Right ventricle myocardium inferior (tissue), 1 donor: Measurements from ENCODE around the gene IL31. TPM values are rescaled to one million over a fixed set of nuclear protein-coding genes. Genes with fewer than 3 reads are reported as not detected.
A peak's percentile ranks its signal among the peaks of the same experiment; 100 is the strongest.
"Not testable (repeated sequence)": the region's sequence is repeated elsewhere in the genome, so short reads cannot be mapped to it uniquely, and the experiment has no call there.

ENCODE experiments used
- ATAC-seq: fragments of 200-7000 bp; cut with Tn5 transposase; one replicate; pipeline ENCODE4 v1.9.1; 2020; ENCODE audit warnings: mild to moderate bottlenecking, moderate library complexity
- DNase-seq: peaks from one replicate; pipeline ENCODE4 v3.0.0; 2021; ENCODE audit errors: missing footprints
- intact Hi-C: fragments of 100-400 bp; cut with DNase I; formaldehyde crosslinking; loops from one replicate; pipeline ENCODE4 v1.11.0; 2022
- total RNA-seq: library from RNA; stranded (reverse); fragmentation: NEBNext Ultra II Directional; extraction: Animal tissue kit (Norgen Biotek cat#: 25700); gene quantifications from one replicate; pipeline ENCODE4 v1.2.1, GENCODE V29; 2021
- donor health status: DM: no; HTN: yes; CAD: no; lungs with severe emphysema.

IL31 gene
- total RNA-seq, 1 donor from 2014 or later, result not detected

GRCh38 chr12:122195405-122195804 lies 21.4 kb upstream of the IL31 start:
- ATAC-seq (no peak), DNase-seq (no peak)
- intact Hi-C loops, result no loop called here

GRCh38 chr12:122194804-122195203 lies 20.8 kb upstream of the IL31 start:
- no peak for ATAC-seq
- intact Hi-C loops, result no loop called here
- no peak for DNase-seq

GRCh38 chr12:122192441-122192840 lies 18.4 kb upstream of the IL31 start:
- no peak for DNase-seq
- intact Hi-C loops, result no loop called here
- no peak for ATAC-seq

GRCh38 chr12:122190842-122191668 lies 17.0 kb upstream of the IL31 start:
- ATAC-seq, result peak; percentile 70
- intact Hi-C loops, result no loop called here
- DNase-seq, result no peak

GRCh38 chr12:122189626-122190475 lies 15.8 kb upstream of the IL31 start:
- ATAC-seq, result no peak
- intact Hi-C loops, result loop anchor here (5.0 kb wide), 1 partner anchor 138 kb away; no protein-coding TSS in a partner anchor

GRCh38 chr12:122187466-122187865 lies 13.4 kb upstream of the IL31 start:
- no peak for DNase-seq
- ATAC-seq, result no peak
- intact Hi-C loops, result loop anchor here (5.0 kb wide), 1 partner anchor 135 kb away; no protein-coding TSS in a partner anchor

More at GRCh38 chr12:122189626-122190475, 15.8 kb upstream of the IL31 start:
- DNase-seq, result no peak

- intact Hi-C loops, result loop anchor here (5.0 kb wide), 1 partner anchor 133 kb away; no protein-coding TSS in a partner anchor
- DNase-seq (no peak), ATAC-seq (no peak)
These were observed 11.6 kb upstream of the IL31 start for GRCh38 chr12:122185494-122186082.

GRCh38 chr12:122185079-122185478 lies 11.1 kb upstream of the IL31 start:
- intact Hi-C loops, result loop anchor here (5.0 kb wide), 1 partner anchor 133 kb away; no protein-coding TSS in a partner anchor
- no peak for DNase-seq
- ATAC-seq, result no peak

- no peak for ATAC-seq
- DNase-seq, result no peak
- intact Hi-C loops, result no loop called here
These were observed 10.5 kb upstream of the IL31 start for GRCh38 chr12:122184517-122184916.

- intact Hi-C loops, result no loop called here
- ATAC-seq (peak; percentile 15), DNase-seq (no peak)
These were observed 9.5 kb upstream of the IL31 start for GRCh38 chr12:122183588-122183940.

GRCh38 chr12:122182887-122183587 lies 9.0 kb upstream of the IL31 start, which contains the start of gene LRRC43:
Gene LRRC43 (plus strand): TSS chr12:122183123. CDS start chr12:122183145, 22 bp downstream.
- intact Hi-C loops, result no loop called here

GRCh38 chr12:122176473-122176872 lies 2.5 kb upstream of the IL31 start:
- DNase-seq, intact Hi-C loops, ATAC-seq: not testable (repeated sequence)

More at GRCh38 chr12:122182887-122183587, 9.0 kb upstream of the IL31 start, which contains the start of gene LRRC43:
- peak; percentile 68 for DNase-seq
- ATAC-seq, result peak; percentile 53

- no peak for DNase-seq
- intact Hi-C loops, result no loop called here
These were observed 1.6 kb downstream of the IL31 start for GRCh38 chr12:122172262-122172939.

GRCh38 chr12:122171399-122171798 lies 2.6 kb downstream of the IL31 start:
- intact Hi-C loops, result no loop called here
- ATAC-seq (no peak), DNase-seq (no peak)

More at GRCh38 chr12:122172262-122172939, 1.6 kb downstream of the IL31 start:
- ATAC-seq, result no peak

- ATAC-seq (no peak), DNase-seq (no peak)
- intact Hi-C loops, result no loop called here
These were observed 5.5 kb downstream of the IL31 start for GRCh38 chr12:122168492-122168891.

- ATAC-seq (no peak), DNase-seq (no peak)
- intact Hi-C loops, result no loop called here
These were observed 6.6 kb downstream of the IL31 start for GRCh38 chr12:122167356-122167925.
